SK-N-SH treated with all-trans-retinoic acid at 6 μM for 48 hours (cell line): ENCODE measurements around the gene ATP2C1.

Experiments used
- ESRRG ChIP-seq: fragments of 250-450 bp; sonication (Bioruptor Pico); IDR thresholded peaks from 2 replicates; pipeline ENCODE4 v1.6.1; 2021; ENCODE audit warnings: mild to moderate bottlenecking
- RARB ChIP-seq: fragments of 250-450 bp; sonication (Bioruptor Pico); IDR thresholded peaks from 2 replicates; pipeline ENCODE4 v1.8.0; 2021; ENCODE audit warnings: mild to moderate bottlenecking, moderate library complexity
- ZFP30 ChIP-seq: fragments of 450-650 bp; formaldehyde crosslinking; IDR thresholded peaks from 2 replicates; pipeline ENCODE4 v1.5.0; 2022; ENCODE audit warnings: mild to moderate bottlenecking, moderate library complexity

DNA sequence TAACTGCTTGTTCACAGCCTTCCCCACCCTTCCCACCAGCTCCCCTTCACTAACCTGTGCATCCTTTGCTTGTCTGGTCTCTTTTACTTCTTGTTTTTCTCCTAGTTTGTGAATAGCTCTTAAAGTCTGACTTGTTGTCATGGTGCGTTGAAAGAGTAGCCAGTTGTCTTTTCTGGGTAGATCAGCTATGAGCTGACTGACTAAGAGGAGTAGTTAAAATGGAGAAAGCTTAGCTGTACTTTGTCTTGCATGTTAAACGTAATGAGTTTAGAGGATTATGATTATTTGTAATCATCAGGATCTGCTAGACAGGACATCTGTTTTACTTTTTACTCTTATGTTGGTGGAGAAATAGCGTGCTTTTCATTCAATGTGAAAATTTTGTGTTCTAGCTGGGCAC, 35.9 kb downstream of the ATP2C1 start:
- TF ChIP-seq RARB (CRISPR knock-in tag), result no peak
- TF ChIP-seq ESRRG, result no peak
- no peak for TF ChIP-seq ZFP30 (CRISPR knock-in tag)
